CD4-positive, alpha-beta T cell treated with Interferon gamma for 1 hour (primary cell): Measurements from ENCODE around the gene TBCD.
"Not testable (repeated sequence)": the region's sequence is repeated elsewhere in the genome, so short reads cannot be mapped to it uniquely, and the experiment has no call there.

Experiments used
- DNase-seq: peaks from one replicate; pipeline ENCODE4 v3.0.0-alpha.2; 2020

Gene TBCD

GRCh38 chr17:82979718-82980117 lies 227.9 kb downstream of the TBCD start:
- DNase-seq: no peak

GRCh38 chr17:82980632-82981031 lies 228.8 kb downstream of the TBCD start:
- peak; percentile 33 for DNase-seq

DNA sequence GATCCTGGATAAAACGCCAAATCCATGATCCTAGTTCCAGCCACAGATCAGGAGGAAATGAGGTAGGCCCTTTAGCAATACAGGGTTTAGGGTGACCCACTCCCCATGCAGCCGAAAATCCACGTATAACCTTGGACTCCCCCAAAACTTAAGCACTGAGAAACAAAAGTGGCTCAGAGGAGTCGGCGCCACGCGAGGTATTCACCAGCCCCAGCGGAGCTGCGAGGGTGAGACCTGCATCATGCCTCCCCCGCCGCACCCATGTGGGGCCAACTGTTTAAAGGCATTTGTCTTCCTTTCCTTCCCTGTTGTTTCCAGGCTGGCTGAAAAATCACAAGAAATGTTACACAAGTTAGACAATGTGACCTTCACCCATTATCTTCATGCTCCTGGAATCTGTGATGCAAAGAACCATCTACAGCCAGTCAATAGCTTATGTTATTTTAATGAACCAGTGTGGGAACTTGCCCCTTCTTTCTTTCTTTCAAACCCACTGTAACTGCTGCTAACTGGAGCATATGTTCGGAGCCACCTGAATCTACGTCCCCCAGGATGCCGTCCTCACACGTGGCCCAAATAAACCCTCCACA lies 229.4 kb downstream of the TBCD start:
- no peak for DNase-seq

DNA sequence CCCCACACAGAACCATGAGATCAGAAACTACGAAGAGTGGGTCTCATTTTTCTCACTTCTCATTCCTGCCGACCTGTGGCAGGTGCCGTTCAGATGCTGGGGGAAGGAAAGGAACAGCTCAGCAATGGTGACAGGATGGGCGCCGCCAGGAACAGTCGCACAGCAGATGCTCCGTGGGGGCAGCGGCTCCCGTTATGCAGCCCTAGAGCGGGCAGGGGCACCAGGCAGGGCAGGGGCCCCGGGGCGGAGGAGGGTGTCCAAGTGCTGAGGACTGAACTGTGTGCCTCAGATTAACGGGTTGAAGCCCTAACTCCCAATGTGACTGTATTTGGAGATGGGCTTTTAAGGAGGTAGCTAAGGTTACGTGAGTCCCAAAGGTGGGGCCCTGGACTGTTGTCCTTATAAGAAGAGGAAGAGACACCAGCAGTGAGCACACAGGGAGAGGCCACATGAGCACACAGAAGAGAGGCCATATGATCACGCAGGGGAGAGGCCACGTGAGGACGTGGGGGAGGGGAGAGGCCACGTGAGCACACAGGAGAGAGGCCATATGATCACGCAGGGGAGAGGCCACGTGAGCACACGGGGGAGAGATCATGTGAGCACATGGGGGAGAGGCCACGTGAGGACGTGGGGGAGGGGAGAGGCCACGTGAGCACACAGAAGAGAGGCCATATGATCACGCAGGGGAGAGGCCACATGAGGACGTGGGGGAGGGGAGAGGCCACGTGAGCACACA lies 231.8 kb downstream of the TBCD start:
- DNase-seq: no peak

DNA sequence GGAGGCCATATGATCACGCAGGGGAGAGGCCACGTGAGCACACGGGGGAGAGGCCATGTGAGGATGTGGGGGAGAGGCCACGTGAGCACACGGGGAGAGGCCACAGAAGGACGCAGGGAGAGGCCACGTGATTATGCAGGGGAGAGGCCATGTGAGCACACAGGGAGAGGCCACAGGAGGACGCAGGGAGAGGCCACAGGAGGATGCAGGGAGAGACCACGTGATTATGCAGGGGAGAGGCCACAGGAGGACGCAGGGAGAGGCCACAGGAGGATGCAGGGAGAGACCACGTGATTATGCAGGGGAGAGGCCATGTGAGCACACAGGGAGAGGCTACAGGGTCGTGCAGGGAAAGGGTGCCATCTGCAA lies 232.4 kb downstream of the TBCD start:
- DNase-seq: not testable (repeated sequence)

DNA sequence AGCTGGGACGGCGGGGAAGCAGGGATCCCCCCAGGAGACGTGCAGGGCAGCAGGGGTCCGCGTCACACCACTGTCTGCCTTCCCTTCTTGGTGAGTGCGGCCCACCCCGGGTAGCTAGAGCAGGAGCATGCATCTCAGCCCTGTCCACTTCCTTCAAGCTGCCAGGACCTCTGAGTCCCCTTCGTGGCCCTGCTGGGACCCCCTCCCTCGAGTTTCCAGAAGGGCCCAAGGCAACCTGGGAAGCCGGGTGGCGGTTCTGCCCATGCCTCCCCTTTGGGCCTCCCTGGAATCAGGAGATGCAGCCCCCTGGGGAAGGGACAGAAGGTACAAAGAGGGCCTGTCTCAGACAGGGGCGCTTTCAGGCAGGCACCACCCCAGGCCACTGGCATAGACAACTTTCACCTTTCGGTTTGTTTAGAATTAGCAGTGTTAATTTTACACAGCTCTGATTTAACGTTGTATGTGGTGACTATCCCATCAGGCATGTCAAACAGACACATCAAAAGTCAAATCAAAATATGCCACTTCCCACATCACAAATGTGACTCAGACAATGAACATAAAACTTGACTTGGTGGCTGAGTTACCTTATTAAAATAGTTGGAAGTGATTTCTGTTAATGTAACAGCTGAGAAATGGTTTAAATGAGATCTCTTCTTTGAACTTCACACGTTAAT lies 233.0 kb downstream of the TBCD start:
- DNase-seq: no peak

DNA sequence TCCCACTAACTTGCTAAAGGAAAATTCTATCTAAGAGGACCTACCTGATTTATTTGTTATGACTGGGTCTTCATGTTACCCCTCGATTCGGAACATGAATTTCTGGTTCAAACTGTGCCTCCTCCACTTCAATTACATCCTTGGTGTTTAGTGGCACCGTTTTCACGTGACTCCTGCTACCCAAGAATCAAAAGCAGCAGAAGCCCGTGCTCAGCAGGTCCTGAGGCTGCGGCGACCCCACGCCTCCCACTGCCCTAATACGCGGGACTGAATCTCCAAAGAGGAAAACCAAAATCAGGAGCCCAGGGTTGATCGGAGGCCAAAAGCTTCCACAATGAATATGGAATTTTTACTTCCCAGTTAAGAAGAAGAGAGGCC lies 233.6 kb downstream of the TBCD start:
- DNase-seq: no peak

- DNase-seq: peak; percentile 58
Measured at GRCh38 chr17:82985973-82986372, 234.1 kb downstream of the TBCD start.

DNA sequence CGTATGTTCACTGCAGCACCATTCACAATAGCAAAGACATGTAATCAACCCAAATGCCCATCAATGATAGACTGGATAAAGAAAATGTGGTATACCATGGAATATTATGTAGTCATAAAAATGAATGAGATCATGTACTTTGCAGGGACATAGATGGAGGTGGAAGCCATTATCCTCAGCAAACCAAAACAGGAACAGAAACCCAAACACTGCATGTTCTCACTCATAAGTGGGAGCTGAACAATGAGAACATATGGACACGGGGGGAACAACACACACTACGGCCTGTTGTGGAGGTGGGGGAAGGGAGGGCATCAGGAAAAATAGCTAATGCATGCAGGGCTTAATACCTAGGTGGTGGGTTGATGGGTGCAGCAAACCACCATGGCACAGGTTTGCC lies 237.2 kb downstream of the TBCD start:
- not testable (repeated sequence) for DNase-seq

- no peak for DNase-seq
Measured at GRCh38 chr17:82989881-82990280, 238.0 kb downstream of the TBCD start.

GRCh38 chr17:82993005-82993404 lies 241.1 kb downstream of the TBCD start:
- no peak for DNase-seq
